Endothelial cell of umbilical vein (primary cell): ENCODE measurements around the gene MAP3K13. TPM values are rescaled to one million over a fixed set of nuclear protein-coding genes. Genes with fewer than 3 reads are reported as not detected.

ENCODE experiments used
- BruUV-seq: library from RNA; stranded (reverse); fragments of 400-500 nt; replicated peaks from 2 replicates; lab custom pipeline; 2021; lab: Mats Ljungman, UMichigan
- CTCF ChIA-PET: fragments of 300-600, 350-600 bp; sonication (Branson Sonifier 250); formaldehyde crosslinking; loops from one replicate; lab custom pipeline; 2021; ENCODE audit warnings: antibody characterized with exemption, inconsistent platforms; lab: Charles Lee
- POLR2A ChIA-PET: fragments of 300-600, 350-600 bp; sonication (Branson Sonifier 250); formaldehyde crosslinking; loops from one replicate; lab custom pipeline; 2021; ENCODE audit warnings: antibody characterized with exemption, inconsistent platforms; lab: Charles Lee
- DNase-seq: peaks from one replicate; pipeline ENCODE4 v3.0.0-alpha.2; 2011; ENCODE audit warnings: low read depth, low spot score
- FAIRE-seq: peaks from 2 replicates; lab custom pipeline; 2011; peaks lifted over from hg19 to GRCh38; lab: Jason Lieb, UNC
- H2AFZ ChIP-seq: 2 replicates; pipeline ENCODE4 v1.6.0; 2012; ENCODE audit warnings: low read depth, low read length, control low read depth, inconsistent platforms
- H3K27ac ChIP-seq: 2 replicates; pipeline ENCODE4 v1.5.1; 2011; ENCODE audit warnings: low read depth, mild to moderate bottlenecking, control low read depth, low read length, moderate library complexity; ENCODE audit not compliant: insufficient read depth
- H3K27me3 ChIP-seq, 2 experiments: 2 replicates each; pipeline versions ENCODE4 v1.6.0 to v1.6.1; 2011; ENCODE audit warnings: low read length in 2 of 2, mixed read lengths in 1 of 2; ENCODE audit not compliant: control insufficient read depth in 2 of 2, insufficient read depth in 2 of 2
- H3K36me3 ChIP-seq, 2 experiments: 2 replicates in 1 of 2; 3 replicates in 1 of 2; pipeline ENCODE4 v1.5.1; 2011; ENCODE audit warnings: low read length in 2 of 2, mild to moderate bottlenecking in 1 of 2, moderate library complexity in 1 of 2; ENCODE audit not compliant: control insufficient read depth in 2 of 2, insufficient read depth in 2 of 2; ENCODE audit errors: extremely low read depth in 1 of 2
- H3K4me1 ChIP-seq: 3 replicates; pipeline ENCODE4 v1.5.1; 2011; ENCODE audit warnings: mild to moderate bottlenecking, low read length; ENCODE audit not compliant: control insufficient read depth, insufficient read depth; ENCODE audit errors: extremely low read depth
- H3K4me2 ChIP-seq: 2 replicates; pipeline ENCODE4 v1.6.1; 2011; ENCODE audit warnings: low read length, control low read depth, mixed read lengths; ENCODE audit not compliant: insufficient read depth
- H3K4me3 ChIP-seq, 3 experiments: fragments of 200-600 bp in 1 of 3; sonication (generic), shearing (Covaris generic) in 1 of 3; replicated peaks in 1 of 3; 2 replicates each; pipeline ENCODE4 v1.5.1; 2011 to 2016; ENCODE audit warnings: control low read depth in 3 of 3, low read length in 3 of 3, mild to moderate bottlenecking in 2 of 3, inconsistent platforms in 1 of 3, low read depth in 1 of 3, moderate library complexity in 1 of 3; ENCODE audit not compliant: insufficient read depth in 1 of 3
- H3K79me2 ChIP-seq: 2 replicates; pipeline ENCODE4 v1.6.0; 2012; ENCODE audit warnings: low read length, inconsistent platforms; ENCODE audit not compliant: control insufficient read depth, insufficient read depth
- H3K9ac ChIP-seq: replicated peaks from 2 replicates; pipeline ENCODE3; 2011; ENCODE audit warnings: low read length, control low read depth; ENCODE audit not compliant: insufficient read depth; ENCODE audit errors: extremely low read depth
- H3K9me1 ChIP-seq: replicated peaks from 3 replicates; pipeline ENCODE4 v1.6.0; 2011; ENCODE audit warnings: mild to moderate bottlenecking, low read length; ENCODE audit not compliant: control insufficient read depth, insufficient read depth; ENCODE audit errors: extremely low read depth
- H3K9me3 ChIP-seq: replicated peaks from 2 replicates; pipeline ENCODE4 v1.5.1; 2012; ENCODE audit warnings: low read length, inconsistent platforms; ENCODE audit not compliant: control insufficient read depth, insufficient read depth
- H4K20me1 ChIP-seq: replicated peaks from 2 replicates; pipeline ENCODE3; 2011; ENCODE audit warnings: mild to moderate bottlenecking, low read length; ENCODE audit not compliant: control insufficient read depth, insufficient read depth; ENCODE audit errors: extremely low read depth
- FOS ChIP-seq: IDR thresholded peaks from 2 replicates; pipeline ENCODE4 v1.6.1; 2011; ENCODE audit warnings: mild to moderate bottlenecking, low read length, moderate library complexity, borderline replicate concordance; ENCODE audit not compliant: insufficient read depth
- JUN ChIP-seq: IDR thresholded peaks from 2 replicates; pipeline ENCODE4 v1.6.1; 2011; ENCODE audit warnings: borderline replicate concordance, low read depth; ENCODE audit not compliant: insufficient read length, insufficient read depth
- MYC ChIP-seq: IDR thresholded peaks from one replicate; pipeline ENCODE4 v1.6.1; 2011; ENCODE audit warnings: mild to moderate bottlenecking, low read depth, low read length
- POLR2A ChIP-seq: IDR thresholded peaks from 2 replicates; pipeline ENCODE4 v1.6.1; 2012; ENCODE audit warnings: low read depth, mild to moderate bottlenecking, control low read depth, low read length
- POLR2AphosphoS5 ChIP-seq: IDR thresholded peaks from 2 replicates; pipeline ENCODE4 v1.6.1; 2012; ENCODE audit warnings: low read depth, mild to moderate bottlenecking, control low read depth, low read length, moderate library complexity; ENCODE audit not compliant: insufficient read depth
- dilution Hi-C: fragments of 300-500 bp; cut with MboI; formaldehyde crosslinking; loops from one replicate; pipeline ENCODE4 v1.15.0; 2019; ENCODE audit warnings: low sequenced_read_pairs; ENCODE audit not compliant: extremely low pct_ligation_motif_present
- intact Hi-C: fragments of 100-400 bp; cut with micrococcal nuclease; formaldehyde crosslinking; loops from one replicate; pipeline ENCODE4 v1.10.0; 2022
- polyA plus RNA-seq, 4 experiments: library from polyadenylated mRNA; depleted of rRNA in 3 of 4; stranded (reverse) in 3 of 4; unstranded in 1 of 4; fragments of >200 nt; gene quantifications; 2 replicates each; pipeline versions ENCODE4 v1.2.1 to v1.2.3, GENCODE V29; 2011 to 2012; ENCODE audit warnings: missing spikeins in 1 of 4
- total RNA-seq: library from RNA; stranded (reverse); gene quantifications from 2 replicates; pipeline ENCODE4 v1.2.3, GENCODE V29; 2021
- TF ChIP-seq, protein P1 (sequence below), 2 donors: IDR thresholded peaks; 1 replicate in 1 of 2; 2 replicates in 1 of 2; pipeline ENCODE4 v1.5.1; 2011; ENCODE audit warnings: low read length in 2 of 2, mild to moderate bottlenecking in 2 of 2, moderate library complexity in 2 of 2, control low read depth in 1 of 2, inconsistent platforms in 1 of 2, low read depth in 1 of 2; ENCODE audit not compliant: insufficient read depth in 1 of 2; ENCODE audit errors: extremely low read depth in 1 of 2
- TF ChIP-seq, protein P2 (sequence below): IDR thresholded peaks from 2 replicates; pipeline ENCODE4 v1.6.1; 2011; ENCODE audit not compliant: insufficient read depth, insufficient read length

MAP3K13 gene
- total and polyA plus RNA-seq, 2 donors (not counting 3 experiments of a cell fraction or from before 2014, with no cell fraction given) = 6.2 to 15.4 TPM

DNA sequence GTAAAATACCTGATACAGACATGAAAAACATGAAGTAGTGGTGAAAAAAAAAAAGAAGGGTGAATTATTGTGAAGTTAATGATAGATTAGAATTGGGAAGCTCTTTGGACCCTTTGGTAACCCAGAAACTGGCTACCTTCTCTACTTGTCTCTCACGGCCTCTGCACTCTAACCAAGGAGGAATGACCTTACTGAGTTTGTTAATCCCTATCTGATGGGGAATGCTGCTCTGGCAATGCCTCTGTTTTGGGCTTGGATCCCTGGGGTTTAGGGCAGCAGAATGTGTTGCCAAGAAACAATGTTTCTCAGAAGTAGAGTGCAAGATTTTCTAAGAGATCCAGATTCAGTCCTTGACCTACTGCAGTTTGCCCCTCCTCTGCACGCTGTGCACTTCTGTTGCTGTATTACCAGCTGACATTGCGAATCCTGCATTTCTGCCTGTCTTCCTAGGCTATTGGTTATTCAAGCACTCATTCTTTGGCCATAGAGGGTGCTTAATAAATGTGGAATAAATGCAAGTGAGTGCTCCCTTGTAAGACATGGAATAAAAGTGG is 49.2 kb upstream of the MAP3K13 start:
- Histone ChIP-seq H3K9ac (no peak overlapping the region), H3K27ac (no peak overlapping the region), H3K9me3 (no peaks in the 10 kb centered on the region), H3K9me1 (no peaks in the 10 kb centered on the region), H4K20me1 (no peaks in the 10 kb centered on the region), H3K4me1 (peaks cover 9% of the 10 kb centered on the region), H3K36me3 (no peaks in the 10 kb centered on the region), H3K4me2 (no peak overlapping the region), H3K4me3 (no peak overlapping the region), H3K27me3 (no peaks in the 10 kb centered on the region), H3K79me2 (no peaks in the 10 kb centered on the region), H2AFZ (no peak overlapping the region)
- intact Hi-C loops = no loop called here
- DNase-seq (no peak), FAIRE-seq (no peak)
- ChIA-PET CTCF (no interaction called here), POLR2A (no interaction called here)
- BruUV-seq = no TSS peak
- dilution Hi-C loops = no loop called here
- TF ChIP-seq JUN (no peak), FOS (no peak), POLR2AphosphoS5 (no peak), POLR2A (no peak), MYC (no peak)
- TF ChIP-seq, protein P1, sequence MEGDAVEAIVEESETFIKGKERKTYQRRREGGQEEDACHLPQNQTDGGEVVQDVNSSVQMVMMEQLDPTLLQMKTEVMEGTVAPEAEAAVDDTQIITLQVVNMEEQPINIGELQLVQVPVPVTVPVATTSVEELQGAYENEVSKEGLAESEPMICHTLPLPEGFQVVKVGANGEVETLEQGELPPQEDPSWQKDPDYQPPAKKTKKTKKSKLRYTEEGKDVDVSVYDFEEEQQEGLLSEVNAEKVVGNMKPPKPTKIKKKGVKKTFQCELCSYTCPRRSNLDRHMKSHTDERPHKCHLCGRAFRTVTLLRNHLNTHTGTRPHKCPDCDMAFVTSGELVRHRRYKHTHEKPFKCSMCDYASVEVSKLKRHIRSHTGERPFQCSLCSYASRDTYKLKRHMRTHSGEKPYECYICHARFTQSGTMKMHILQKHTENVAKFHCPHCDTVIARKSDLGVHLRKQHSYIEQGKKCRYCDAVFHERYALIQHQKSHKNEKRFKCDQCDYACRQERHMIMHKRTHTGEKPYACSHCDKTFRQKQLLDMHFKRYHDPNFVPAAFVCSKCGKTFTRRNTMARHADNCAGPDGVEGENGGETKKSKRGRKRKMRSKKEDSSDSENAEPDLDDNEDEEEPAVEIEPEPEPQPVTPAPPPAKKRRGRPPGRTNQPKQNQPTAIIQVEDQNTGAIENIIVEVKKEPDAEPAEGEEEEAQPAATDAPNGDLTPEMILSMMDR (IDR thresholded peaks at IDR 0.05; ENCODE audit: extremely low read depth in 1 of 2, insufficient read depth in 1 of 2, low read depth in 1 of 2, low read length in 2 of 2) = no peak
- TF ChIP-seq, protein P2, sequence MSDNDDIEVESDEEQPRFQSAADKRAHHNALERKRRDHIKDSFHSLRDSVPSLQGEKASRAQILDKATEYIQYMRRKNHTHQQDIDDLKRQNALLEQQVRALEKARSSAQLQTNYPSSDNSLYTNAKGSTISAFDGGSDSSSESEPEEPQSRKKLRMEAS = no peak
